ENCODE data around the gene KCNQ4.

KCNQ4 gene

DNA sequence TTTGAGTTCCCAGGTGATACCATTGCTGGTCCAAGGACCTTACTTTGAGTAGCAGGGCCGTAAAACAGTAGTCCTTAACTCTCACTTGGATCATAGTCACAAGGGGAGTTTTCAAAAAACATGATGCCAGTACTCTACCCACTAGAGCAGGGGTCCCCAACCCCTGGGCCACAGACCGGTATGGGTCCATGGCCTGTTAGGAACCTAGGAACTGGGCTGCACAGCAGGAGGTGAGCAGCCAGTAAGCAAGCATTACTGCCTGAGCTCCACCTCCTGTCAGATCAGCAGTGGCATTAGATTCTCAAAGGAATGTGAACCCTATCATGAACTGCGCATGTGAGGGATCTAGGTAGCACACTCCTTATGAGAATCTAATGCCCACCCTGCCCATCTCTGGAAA, 39.7 kb upstream of the KCNQ4 start:
- H3K4me3 ChIP-seq (ENCODE audit: low read depth, low read length) = no peak overlapping the region
- H3K4me1 ChIP-seq (ENCODE audit: control insufficient read depth, insufficient read depth, low read length) = no peaks in the 10 kb centered on the region
- H3K36me3 ChIP-seq (ENCODE audit: control insufficient read depth, insufficient read depth, low read length) = peaks cover 87% of the 10 kb centered on the region
- no peaks in the 10 kb centered on the region for H3K9me3 ChIP-seq (ENCODE audit: control insufficient read depth, insufficient read depth, low read length)
- no peak overlapping the region for H3K27ac ChIP-seq (ENCODE audit: low read depth, low read length)
- no peaks in the 10 kb centered on the region for H3K27me3 ChIP-seq (ENCODE audit: control insufficient read depth, insufficient read depth, low read length)
- no peak overlapping the region for H3K9ac ChIP-seq (ENCODE audit: low read depth, low read length)

GRCh38 chr1:40745176-40745575, 38.4 kb upstream of the KCNQ4 start:
- Histone ChIP-seq H3K9me3 (ENCODE audit: control insufficient read depth, insufficient read depth, low read length) (no peaks in the 10 kb centered on the region), H3K27me3 (ENCODE audit: control insufficient read depth, insufficient read depth, low read length) (no peaks in the 10 kb centered on the region), H3K9ac (ENCODE audit: low read depth, low read length) (no peak overlapping the region), H3K27ac (ENCODE audit: low read depth, low read length) (no peak overlapping the region), H3K36me3 (ENCODE audit: control insufficient read depth, insufficient read depth, low read length) (peaks cover 87% of the 10 kb centered on the region), H3K4me1 (ENCODE audit: control insufficient read depth, insufficient read depth, low read length) (no peaks in the 10 kb centered on the region), H3K4me3 (ENCODE audit: low read depth, low read length) (no peak overlapping the region)

DNA sequence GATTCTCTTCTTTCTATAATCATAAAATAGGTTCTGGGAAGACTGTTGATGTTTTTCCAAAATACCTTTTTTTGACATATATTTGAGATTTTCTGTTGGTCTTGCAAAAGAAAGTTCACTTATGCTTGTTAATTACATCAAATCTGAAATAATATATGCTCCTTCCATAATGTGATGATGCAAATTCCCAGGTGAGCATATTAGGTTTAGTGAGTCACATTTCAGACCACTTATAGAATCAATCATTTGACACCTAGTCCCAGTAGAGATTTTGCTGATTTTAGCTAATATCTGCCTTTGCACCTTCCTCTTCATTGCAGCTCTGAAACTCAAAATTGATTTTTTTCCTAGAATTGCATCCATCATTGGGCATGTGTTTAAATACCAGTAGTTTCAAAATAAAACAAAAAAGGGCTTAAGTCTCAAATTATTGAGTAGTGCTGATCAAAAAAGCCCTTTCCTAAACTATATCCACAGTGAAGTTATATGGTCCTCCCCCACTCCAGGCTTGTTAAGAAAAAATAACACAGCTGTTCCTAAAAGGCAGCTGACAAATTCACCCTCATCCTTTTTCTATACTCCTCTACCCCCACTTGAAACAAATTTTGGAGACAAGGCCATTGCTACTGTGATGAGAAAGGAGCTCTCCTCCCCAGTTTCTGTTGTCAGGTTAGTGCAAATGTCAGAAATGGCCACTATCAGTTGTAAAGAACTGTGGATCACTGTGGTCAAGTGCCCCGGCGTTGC, 37.1 kb upstream of the KCNQ4 start:
- Histone ChIP-seq H3K27ac (ENCODE audit: low read depth, low read length) (no peak overlapping the region), H3K4me3 (ENCODE audit: low read depth, low read length) (no peak overlapping the region), H3K4me1 (ENCODE audit: control insufficient read depth, insufficient read depth, low read length) (no peaks in the 10 kb centered on the region), H3K27me3 (ENCODE audit: control insufficient read depth, insufficient read depth, low read length) (no peaks in the 10 kb centered on the region), H3K9me3 (ENCODE audit: control insufficient read depth, insufficient read depth, low read length) (no peaks in the 10 kb centered on the region), H3K36me3 (ENCODE audit: control insufficient read depth, insufficient read depth, low read length) (peaks cover 87% of the 10 kb centered on the region), H3K9ac (ENCODE audit: low read depth, low read length) (no peak overlapping the region)

GRCh38 chr1:40748841-40749718, 34.5 kb upstream of the KCNQ4 start:
- Histone ChIP-seq H3K36me3 (ENCODE audit: control insufficient read depth, insufficient read depth, low read length) (peaks cover 90% of the 10 kb centered on the region), H3K27me3 (ENCODE audit: control insufficient read depth, insufficient read depth, low read length) (no peaks in the 10 kb centered on the region), H3K4me3 (ENCODE audit: low read depth, low read length) (no peak overlapping the region), H3K27ac (ENCODE audit: low read depth, low read length) (peak overlapping the region; percentile 48), H3K4me1 (ENCODE audit: control insufficient read depth, insufficient read depth, low read length) (no peaks in the 10 kb centered on the region), H3K9ac (ENCODE audit: low read depth, low read length) (no peak overlapping the region), H3K9me3 (ENCODE audit: control insufficient read depth, insufficient read depth, low read length) (no peaks in the 10 kb centered on the region)

DNA sequence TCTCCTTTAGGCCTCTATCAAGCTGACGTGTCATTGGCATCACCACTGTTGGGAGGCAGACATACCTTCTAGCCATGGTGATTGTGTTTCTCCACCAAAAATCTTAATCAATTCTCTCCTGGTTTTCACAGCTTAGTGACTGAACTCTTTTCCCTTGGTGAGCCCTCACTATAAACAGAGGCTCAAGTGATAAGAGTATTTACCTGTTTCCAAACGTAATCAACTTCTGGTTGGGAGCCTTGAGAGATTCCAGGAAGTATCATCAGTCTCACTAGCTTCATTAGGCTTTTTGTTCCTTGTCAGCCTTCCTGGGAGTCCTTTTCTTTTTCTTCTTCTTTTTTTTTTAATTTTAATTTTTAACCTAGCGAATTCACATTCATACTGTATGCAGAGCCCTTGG, 33.8 kb upstream of the KCNQ4 start:
- Histone ChIP-seq H3K27ac (ENCODE audit: low read depth, low read length) (peak overlapping the region; percentile 48), H3K36me3 (ENCODE audit: control insufficient read depth, insufficient read depth, low read length) (peaks cover 95% of the 10 kb centered on the region), H3K4me3 (ENCODE audit: low read depth, low read length) (no peak overlapping the region), H3K9me3 (ENCODE audit: control insufficient read depth, insufficient read depth, low read length) (no peaks in the 10 kb centered on the region), H3K27me3 (ENCODE audit: control insufficient read depth, insufficient read depth, low read length) (no peaks in the 10 kb centered on the region), H3K4me1 (ENCODE audit: control insufficient read depth, insufficient read depth, low read length) (no peaks in the 10 kb centered on the region), H3K9ac (ENCODE audit: low read depth, low read length) (no peak overlapping the region)

DNA sequence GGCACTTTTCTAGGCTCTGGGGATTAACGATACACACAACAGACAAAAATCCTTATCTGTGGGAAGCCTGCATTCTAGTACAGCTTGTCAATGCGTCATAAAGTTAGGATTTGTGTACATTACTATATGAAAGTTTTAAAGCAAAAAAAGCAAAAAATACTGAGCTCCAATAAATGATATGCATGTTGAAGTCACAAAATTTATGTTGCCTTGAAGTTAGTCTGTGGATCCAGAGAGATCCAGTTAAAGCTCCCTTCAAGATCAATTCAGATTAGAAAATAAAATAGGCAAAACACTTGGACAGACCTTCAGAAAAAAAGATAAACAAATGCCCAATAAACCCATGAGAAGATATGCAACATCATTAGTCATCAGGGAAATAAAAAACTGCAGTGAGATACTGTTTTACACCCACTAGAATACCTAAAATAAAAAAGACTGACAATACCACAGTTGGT, 33.1 kb upstream of the KCNQ4 start:
- no peaks in the 10 kb centered on the region for H3K4me1 ChIP-seq (ENCODE audit: control insufficient read depth, insufficient read depth, low read length)
- peaks cover 95% of the 10 kb centered on the region for H3K36me3 ChIP-seq (ENCODE audit: control insufficient read depth, insufficient read depth, low read length)
- H3K9ac ChIP-seq (ENCODE audit: low read depth, low read length) = no peak overlapping the region
- no peaks in the 10 kb centered on the region for H3K27me3 ChIP-seq (ENCODE audit: control insufficient read depth, insufficient read depth, low read length)
- no peak overlapping the region for H3K27ac ChIP-seq (ENCODE audit: low read depth, low read length)
- H3K9me3 ChIP-seq (ENCODE audit: control insufficient read depth, insufficient read depth, low read length) = no peaks in the 10 kb centered on the region
- no peak overlapping the region for H3K4me3 ChIP-seq (ENCODE audit: low read depth, low read length)

- Histone ChIP-seq H3K4me1 (ENCODE audit: control insufficient read depth, insufficient read depth, low read length) (no peaks in the 10 kb centered on the region), H3K9ac (ENCODE audit: low read depth, low read length) (no peak overlapping the region), H3K4me3 (ENCODE audit: low read depth, low read length) (no peak overlapping the region), H3K36me3 (ENCODE audit: control insufficient read depth, insufficient read depth, low read length) (peaks cover 98% of the 10 kb centered on the region), H3K27me3 (ENCODE audit: control insufficient read depth, insufficient read depth, low read length) (no peaks in the 10 kb centered on the region), H3K9me3 (ENCODE audit: control insufficient read depth, insufficient read depth, low read length) (no peaks in the 10 kb centered on the region), H3K27ac (ENCODE audit: low read depth, low read length) (no peak overlapping the region)
Measured at GRCh38 chr1:40751802-40752201, 31.8 kb upstream of the KCNQ4 start.

DNA sequence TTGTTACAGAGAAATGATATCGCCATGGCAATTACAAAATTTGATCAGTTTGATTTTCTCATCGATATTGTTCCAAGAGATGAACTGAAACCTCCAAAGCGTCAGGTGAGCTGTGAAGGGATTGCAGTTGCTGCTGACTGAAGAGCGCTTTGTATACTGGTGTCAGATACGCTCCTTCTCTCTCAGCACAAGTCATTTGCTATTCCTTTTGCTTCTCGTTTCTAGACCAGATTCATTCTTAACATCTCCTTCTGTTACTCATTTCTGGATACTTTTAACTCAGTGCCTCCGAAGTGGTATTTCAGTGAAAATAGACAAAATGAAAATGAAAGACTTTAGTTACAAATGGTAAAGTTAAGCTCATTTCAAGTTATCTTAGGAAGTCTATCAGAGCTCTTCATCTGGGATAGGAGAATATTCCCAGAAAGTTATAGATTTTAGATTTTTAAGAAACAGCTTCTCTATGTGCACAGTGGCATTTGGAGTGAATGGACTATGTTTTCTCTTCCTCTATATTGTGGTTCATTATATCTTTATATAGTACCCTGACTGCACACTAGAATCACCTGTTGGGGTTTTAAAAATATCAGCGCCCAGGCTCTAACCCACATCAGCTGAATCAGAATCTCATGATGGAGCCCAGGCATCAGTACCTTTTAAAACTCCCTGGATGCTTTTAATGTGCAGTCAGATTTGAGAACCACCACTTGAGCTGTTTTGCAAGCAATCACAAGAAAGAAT, 30.3 kb upstream of the KCNQ4 start:
- Histone ChIP-seq H3K9ac (ENCODE audit: low read depth, low read length) (no peak overlapping the region), H3K4me3 (ENCODE audit: low read depth, low read length) (no peak overlapping the region), H3K27ac (ENCODE audit: low read depth, low read length) (no peak overlapping the region), H3K27me3 (ENCODE audit: control insufficient read depth, insufficient read depth, low read length) (no peaks in the 10 kb centered on the region), H3K36me3 (ENCODE audit: control insufficient read depth, insufficient read depth, low read length) (peaks cover 100% of the 10 kb centered on the region), H3K4me1 (ENCODE audit: control insufficient read depth, insufficient read depth, low read length) (no peaks in the 10 kb centered on the region), H3K9me3 (ENCODE audit: control insufficient read depth, insufficient read depth, low read length) (no peaks in the 10 kb centered on the region)

DNA sequence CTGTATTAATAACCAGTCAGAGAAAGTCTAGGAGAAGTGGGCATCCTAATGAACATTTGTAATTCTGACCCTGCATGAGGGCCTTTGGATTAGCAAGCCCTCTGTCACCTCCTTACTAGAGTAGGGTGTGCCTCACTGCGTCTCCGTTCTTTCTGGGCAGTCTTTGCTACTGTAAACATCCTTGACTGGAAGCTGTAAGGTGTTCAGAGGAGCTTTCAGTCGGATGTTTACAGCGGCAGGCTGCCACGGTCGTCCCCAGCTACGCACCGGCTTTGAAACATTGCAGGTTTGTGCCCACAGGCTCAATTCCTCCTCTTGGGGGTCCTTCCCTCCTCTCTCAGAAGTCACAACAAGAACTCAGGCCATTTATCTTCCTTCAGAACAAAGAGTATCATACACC, 29.4 kb upstream of the KCNQ4 start:
- no peaks in the 10 kb centered on the region for H3K9me3 ChIP-seq (ENCODE audit: control insufficient read depth, insufficient read depth, low read length)
- no peak overlapping the region for H3K4me3 ChIP-seq (ENCODE audit: low read depth, low read length)
- no peak overlapping the region for H3K9ac ChIP-seq (ENCODE audit: low read depth, low read length)
- H3K4me1 ChIP-seq (ENCODE audit: control insufficient read depth, insufficient read depth, low read length) = no peaks in the 10 kb centered on the region
- peaks cover 100% of the 10 kb centered on the region for H3K36me3 ChIP-seq (ENCODE audit: control insufficient read depth, insufficient read depth, low read length)
- H3K27ac ChIP-seq (ENCODE audit: low read depth, low read length) = no peak overlapping the region
- no peaks in the 10 kb centered on the region for H3K27me3 ChIP-seq (ENCODE audit: control insufficient read depth, insufficient read depth, low read length)

- H3K27ac ChIP-seq (ENCODE audit: low read depth, low read length) = no peak overlapping the region
- no peak overlapping the region for H3K9ac ChIP-seq (ENCODE audit: low read depth, low read length)
- H3K9me3 ChIP-seq (ENCODE audit: control insufficient read depth, insufficient read depth, low read length) = no peaks in the 10 kb centered on the region
- no peaks in the 10 kb centered on the region for H3K27me3 ChIP-seq (ENCODE audit: control insufficient read depth, insufficient read depth, low read length)
- no peaks in the 10 kb centered on the region for H3K4me1 ChIP-seq (ENCODE audit: control insufficient read depth, insufficient read depth, low read length)
- H3K36me3 ChIP-seq (ENCODE audit: control insufficient read depth, insufficient read depth, low read length) = peaks cover 100% of the 10 kb centered on the region
- H3K4me3 ChIP-seq (ENCODE audit: low read depth, low read length) = no peak overlapping the region
Measured at GRCh38 chr1:40755067-40755466, 28.5 kb upstream of the KCNQ4 start.
